CD4-positive, alpha-beta T cell (primary cell): ENCODE results near the gene USB1. TPM values are rescaled to one million over a fixed set of nuclear protein-coding genes. Genes with fewer than 3 reads are reported as not detected.

Source experiments
- ATAC-seq: fragments of 200-7000 bp; cut with Tn5 transposase; one replicate; pipeline ENCODE4 v1.10.0; 2022; ENCODE audit warnings: mild to moderate bottlenecking; ENCODE audit not compliant: poor library complexity
- CTCF ChIA-PET: fragments of 350-600 bp; sonication (Branson Sonifier 250); formaldehyde crosslinking; loops from one replicate; lab custom pipeline; 2021; ENCODE audit warnings: antibody characterized with exemption, inconsistent platforms; lab: Charles Lee
- POLR2A ChIA-PET: fragments of 350-600 bp; sonication (Branson Sonifier 250); formaldehyde crosslinking; loops from one replicate; lab custom pipeline; 2021; ENCODE audit warnings: antibody characterized with exemption, inconsistent platforms; lab: Charles Lee
- DNase-seq, 14 experiments: peaks; one replicate each; pipeline ENCODE4 v3.0.0-alpha.2; 2013 to 2020; ENCODE audit warnings: mixed read lengths in 2 of 14
- H3K27ac ChIP-seq, 2 donors: one replicate each; pipeline versions ENCODE4 v1.5.1 to v1.7.0; 2013; ENCODE audit warnings: low read length in 2 of 2, low read depth in 1 of 2, mild to moderate bottlenecking in 1 of 2
- H3K27me3 ChIP-seq, 2 experiments: 1 replicate in 1 of 2; 2 replicates in 1 of 2; pipeline versions ENCODE4 v1.6.1 to v1.7.0; 2013; ENCODE audit warnings: low read length in 2 of 2, control low read depth in 1 of 2, mild to moderate bottlenecking in 1 of 2, moderate library complexity in 1 of 2; ENCODE audit not compliant: insufficient read depth in 2 of 2, control insufficient read depth in 1 of 2
- H3K36me3 ChIP-seq: one replicate; pipeline ENCODE4 v1.6.1; 2013; ENCODE audit warnings: low read length, control low read depth; ENCODE audit not compliant: insufficient read depth
- H3K4me1 ChIP-seq: one replicate; pipeline ENCODE4 v1.6.1; 2013; ENCODE audit warnings: low read length, control low read depth; ENCODE audit not compliant: insufficient read depth
- H3K4me3 ChIP-seq: one replicate; pipeline ENCODE4 v1.5.1; 2013; ENCODE audit warnings: mild to moderate bottlenecking, low read length, moderate library complexity
- H3K9me3 ChIP-seq, 2 experiments: 1 replicate in 1 of 2; 2 replicates in 1 of 2; pipeline versions ENCODE4 v1.6.1 to v1.7.0; 2013; ENCODE audit warnings: low read length in 2 of 2, mild to moderate bottlenecking in 2 of 2, control low read depth in 1 of 2, moderate library complexity in 1 of 2; ENCODE audit not compliant: control insufficient read depth in 1 of 2, insufficient read depth in 1 of 2
- H3K27ac Mint-ChIP-seq: one replicate; pipeline ENCODE4 v1.8.0; 2020; ENCODE audit warnings: mixed read lengths
- H3K27me3 Mint-ChIP-seq: one replicate; pipeline ENCODE4 v1.8.0; 2021; ENCODE audit warnings: mixed read lengths
- H3K36me3 Mint-ChIP-seq: one replicate; pipeline ENCODE4 v1.8.0; 2021; ENCODE audit warnings: low read depth, mixed read lengths
- H3K4me1 Mint-ChIP-seq: one replicate; pipeline ENCODE4 v1.8.0; 2021; ENCODE audit warnings: low read depth, mixed read lengths
- H3K4me3 Mint-ChIP-seq: one replicate; pipeline ENCODE4 v1.8.0; 2020; ENCODE audit warnings: mild to moderate bottlenecking, mixed read lengths
- H3K9me3 Mint-ChIP-seq: one replicate; pipeline ENCODE4 v1.8.0; 2020; ENCODE audit warnings: mixed read lengths
- CTCF ChIP-seq: fragments of 200-600 bp; IDR thresholded peaks from one replicate; pipeline ENCODE4 v1.8.0; 2022; ENCODE audit warnings: antibody characterized with exemption, mild to moderate bottlenecking
- intact Hi-C, 2 experiments: fragments of 100-400 bp; cut with DNase I in 1 of 2; cut with micrococcal nuclease in 1 of 2; formaldehyde crosslinking; loops; one replicate each; pipeline versions ENCODE4 v1.15.1 to v1.9.0; 2023 to 2025; cut with DNase I, micrococcal nuclease
- total RNA-seq, 174 experiments: library from RNA in 2 of 174; stranded (reverse) in 2 of 174; gene quantifications; one replicate each; pipeline ENCODE4 v1.2.3 and lab custom pipeline; 2021 to 2026

The USB1 gene
- total RNA-seq, 2 experiments from 2014 or later = 22.4 to 25.7 TPM

- DNase-seq (no peak), ATAC-seq (no peak)
- TF ChIP-seq CTCF = no peak
- Histone ChIP-seq H3K27me3 (no peaks in the 10 kb centered on the region), H3K4me1 (no peaks in the 10 kb centered on the region), H3K36me3 (no peaks in the 10 kb centered on the region), H3K27ac (no peak overlapping the region), H3K9me3 (no peaks in the 10 kb centered on the region), H3K4me3 (no peak overlapping the region)
- Mint-ChIP-seq H3K9me3 (no peaks in the 10 kb centered on the region), H3K4me3 (no peak overlapping the region), H3K36me3 (no peaks in the 10 kb centered on the region), H3K4me1 (no peaks in the 10 kb centered on the region), H3K27me3 (no peaks in the 10 kb centered on the region), H3K27ac (no peak overlapping the region)
- intact Hi-C loops = no loop called here
- ChIA-PET POLR2A (no interaction called here), CTCF (no interaction called here)
Observed at GRCh38 chr16:57957673-57958392, 43.4 kb upstream of the USB1 start.

GRCh38 chr16:57958544-57958943, 42.7 kb upstream of the USB1 start:
- no peak overlapping the region for H3K27ac Mint-ChIP-seq
- H3K4me3 Mint-ChIP-seq = no peak overlapping the region
- no peak overlapping the region for H3K27ac ChIP-seq
- no peaks in the 10 kb centered on the region for H3K9me3 Mint-ChIP-seq
- no peaks in the 10 kb centered on the region for H3K36me3 Mint-ChIP-seq
- POLR2A ChIA-PET = no interaction called here
- H3K27me3 ChIP-seq = no peaks in the 10 kb centered on the region
- TF ChIP-seq CTCF = no peak
- no peaks in the 10 kb centered on the region for H3K4me1 ChIP-seq
- H3K9me3 ChIP-seq = no peaks in the 10 kb centered on the region
- no peaks in the 10 kb centered on the region for H3K36me3 ChIP-seq
- DNase-seq (no peak), ATAC-seq (no peak)
- CTCF ChIA-PET = interaction anchor here (0.6 kb wide), 1 partner anchor 563 kb away, joined by 3 read pairs; no protein-coding TSS in a partner anchor
- H3K4me1 Mint-ChIP-seq = no peaks in the 10 kb centered on the region
- intact Hi-C loops = no loop called here
- no peak overlapping the region for H3K4me3 ChIP-seq
- H3K27me3 Mint-ChIP-seq = no peaks in the 10 kb centered on the region

GRCh38 chr16:57959121-57959520, 42.1 kb upstream of the USB1 start:
- Histone ChIP-seq H3K27me3 (no peaks in the 10 kb centered on the region), H3K36me3 (no peaks in the 10 kb centered on the region), H3K4me1 (no peaks in the 10 kb centered on the region), H3K9me3 (no peaks in the 10 kb centered on the region), H3K27ac (no peak overlapping the region), H3K4me3 (no peak overlapping the region)
- DNase-seq = no peak
- no peak overlapping the region for H3K4me3 Mint-ChIP-seq
- ChIA-PET POLR2A (no interaction called here), CTCF (no interaction called here)
- ATAC-seq = no peak
- no peak for TF ChIP-seq CTCF
- H3K9me3 Mint-ChIP-seq = no peaks in the 10 kb centered on the region
- H3K4me1 Mint-ChIP-seq = no peaks in the 10 kb centered on the region
- intact Hi-C loops = no loop called here
- no peak overlapping the region for H3K27ac Mint-ChIP-seq
- no peaks in the 10 kb centered on the region for H3K27me3 Mint-ChIP-seq
- no peaks in the 10 kb centered on the region for H3K36me3 Mint-ChIP-seq
